ENCODE measurements around the gene NTSR1.

- no peak for TF ChIP-seq CTCF (conservative IDR thresholded peaks at IDR 0.05; ENCODE audit: low read depth in 2 of 2)
- TF ChIP-seq JUNB (IDR thresholded peaks at IDR 0.05; ENCODE audit: unreplicated experiment) = no peak
- TF ChIP-seq POLR2AphosphoS5 (IDR thresholded peaks at IDR 0.05; ENCODE audit: low read depth) = no peak
- TF ChIP-seq EZH2phosphoT487 (IDR thresholded peaks at IDR 0.05; ENCODE audit: unreplicated experiment) = no peak
- TF ChIP-seq EZH2 (IDR thresholded peaks at IDR 0.05; ENCODE audit: low read depth, unreplicated experiment) = no peak
- no peak for TF ChIP-seq REST (IDR thresholded peaks at IDR 0.05; ENCODE audit: unreplicated experiment)
- no peak for TF ChIP-seq CREB1 (CRISPR knock-in tag; IDR thresholded peaks at IDR 0.05; ENCODE audit: low read depth)
- no peak for TF ChIP-seq ZNF114 (CRISPR knock-in tag; IDR thresholded peaks at IDR 0.05)
- no peak for TF ChIP-seq NANOG (IDR thresholded peaks at IDR 0.05; ENCODE audit: borderline replicate concordance)
- TF ChIP-seq ZNF331 (CRISPR knock-in tag; IDR thresholded peaks at IDR 0.05; ENCODE audit: low read depth) = no peak
- TF ChIP-seq ETS1 (IDR thresholded peaks at IDR 0.05) = no peak
Measured at GRCh38 chr20:62692801-62693523, 15.7 kb upstream of the NTSR1 start.

Measured in GM23338 (cell line).